OCI-LY1 (cell line): Measurements from ENCODE around the gene AKAP13.

Experiments used
- CTCF ChIP-seq: fragments of 200-600 bp; sonication (generic), shearing (Covaris generic); IDR thresholded peaks from 2 replicates; pipeline ENCODE4 v1.5.1; 2017; ENCODE audit warnings: mild to moderate bottlenecking, antibody characterized with exemption, low read length, moderate library complexity, mixed read lengths
- EZH2 ChIP-seq: fragments of 200-600 bp; sonication (generic), shearing (Covaris generic); IDR thresholded peaks from 2 replicates; pipeline ENCODE4 v1.8.0; 2017; ENCODE audit warnings: borderline replicate concordance, mixed run types, mild to moderate bottlenecking, antibody characterized with exemption, low read length, moderate library complexity, mixed read lengths

- TF ChIP-seq CTCF (no peak), EZH2 (no peak)
These were observed 177.0 kb downstream of the AKAP13 start for GRCh38 chr15:85557385-85557784.
